ENCODE data around the gene SMYD3.

SMYD3 gene

GRCh38 chr1:246181241-246181640 lies 325.8 kb downstream of the SMYD3 start:
- no peaks in the 10 kb centered on the region for H3K27me3 ChIP-seq (replicated peaks; ENCODE audit: control insufficient read depth, insufficient read depth, low read length)
- no peak for DNase-seq (ENCODE audit: extremely low read depth, insufficient read length)
- no peak for TF ChIP-seq CTCF (IDR thresholded peaks at IDR 0.05; ENCODE audit: insufficient read depth, low read length, poor library complexity, severe bottlenecking)

GRCh38 chr1:246179401-246179800 lies 327.7 kb downstream of the SMYD3 start:
- no peaks in the 10 kb centered on the region for H3K27me3 ChIP-seq (replicated peaks; ENCODE audit: control insufficient read depth, insufficient read depth, low read length)
- DNase-seq (ENCODE audit: extremely low read depth, insufficient read length), result no peak
- H3K4me3 ChIP-seq (replicated peaks; ENCODE audit: low read depth, low read length), result no peak overlapping the region
- no peak for TF ChIP-seq CTCF (IDR thresholded peaks at IDR 0.05; ENCODE audit: insufficient read depth, low read length, poor library complexity, severe bottlenecking)
- H3K36me3 ChIP-seq (ENCODE audit: control insufficient read depth, insufficient read depth, low read length), result no peaks in the 10 kb centered on the region

More at GRCh38 chr1:246181241-246181640, 325.8 kb downstream of the SMYD3 start:
- Histone ChIP-seq H3K36me3 (ENCODE audit: control insufficient read depth, insufficient read depth, low read length) (no peaks in the 10 kb centered on the region), H3K4me3 (replicated peaks; ENCODE audit: low read depth, low read length) (no peak overlapping the region)

GRCh38 chr1:246178717-246179311 lies 328.3 kb downstream of the SMYD3 start:
- no peaks in the 10 kb centered on the region for H3K27me3 ChIP-seq (replicated peaks; ENCODE audit: control insufficient read depth, insufficient read depth, low read length)
- DNase-seq (ENCODE audit: extremely low read depth, insufficient read length), result no peak
- no peak for TF ChIP-seq CTCF (IDR thresholded peaks at IDR 0.05; ENCODE audit: insufficient read depth, low read length, poor library complexity, severe bottlenecking)
- no peaks in the 10 kb centered on the region for H3K36me3 ChIP-seq (ENCODE audit: control insufficient read depth, insufficient read depth, low read length)
- no peak overlapping the region for H3K4me3 ChIP-seq (replicated peaks; ENCODE audit: low read depth, low read length)

GRCh38 chr1:246176126-246177024 lies 330.7 kb downstream of the SMYD3 start:
- no peak for TF ChIP-seq CTCF (IDR thresholded peaks at IDR 0.05; ENCODE audit: insufficient read depth, low read length, poor library complexity, severe bottlenecking)
- no peak for DNase-seq (ENCODE audit: extremely low read depth, insufficient read length)
- H3K27me3 ChIP-seq (replicated peaks; ENCODE audit: control insufficient read depth, insufficient read depth, low read length), result no peaks in the 10 kb centered on the region

GRCh38 chr1:246170574-246171261 lies 336.4 kb downstream of the SMYD3 start:
- no peaks in the 10 kb centered on the region for H3K36me3 ChIP-seq (ENCODE audit: control insufficient read depth, insufficient read depth, low read length)
- H3K27me3 ChIP-seq (replicated peaks; ENCODE audit: control insufficient read depth, insufficient read depth, low read length), result no peaks in the 10 kb centered on the region
- DNase-seq (ENCODE audit: extremely low read depth, insufficient read length), result no peak
- H3K4me3 ChIP-seq (replicated peaks; ENCODE audit: low read depth, low read length), result no peak overlapping the region
- no peak for TF ChIP-seq CTCF (IDR thresholded peaks at IDR 0.05; ENCODE audit: insufficient read depth, low read length, poor library complexity, severe bottlenecking)

More at GRCh38 chr1:246176126-246177024, 330.7 kb downstream of the SMYD3 start:
- Histone ChIP-seq H3K36me3 (ENCODE audit: control insufficient read depth, insufficient read depth, low read length) (no peaks in the 10 kb centered on the region), H3K4me3 (replicated peaks; ENCODE audit: low read depth, low read length) (no peak overlapping the region)

All from GM06990 (cell line).